HG02938 (cell line): Measurements from ENCODE around the gene UNC5A.

Source experiments
- ATAC-seq: cut with Tn5 transposase; IDR thresholded peaks from one replicate; pipeline ENCODE4 v1.9.1; 2021; ENCODE audit warnings: mild to moderate bottlenecking, moderate library complexity; ENCODE audit not compliant: unreplicated experiment

The UNC5A gene

DNA sequence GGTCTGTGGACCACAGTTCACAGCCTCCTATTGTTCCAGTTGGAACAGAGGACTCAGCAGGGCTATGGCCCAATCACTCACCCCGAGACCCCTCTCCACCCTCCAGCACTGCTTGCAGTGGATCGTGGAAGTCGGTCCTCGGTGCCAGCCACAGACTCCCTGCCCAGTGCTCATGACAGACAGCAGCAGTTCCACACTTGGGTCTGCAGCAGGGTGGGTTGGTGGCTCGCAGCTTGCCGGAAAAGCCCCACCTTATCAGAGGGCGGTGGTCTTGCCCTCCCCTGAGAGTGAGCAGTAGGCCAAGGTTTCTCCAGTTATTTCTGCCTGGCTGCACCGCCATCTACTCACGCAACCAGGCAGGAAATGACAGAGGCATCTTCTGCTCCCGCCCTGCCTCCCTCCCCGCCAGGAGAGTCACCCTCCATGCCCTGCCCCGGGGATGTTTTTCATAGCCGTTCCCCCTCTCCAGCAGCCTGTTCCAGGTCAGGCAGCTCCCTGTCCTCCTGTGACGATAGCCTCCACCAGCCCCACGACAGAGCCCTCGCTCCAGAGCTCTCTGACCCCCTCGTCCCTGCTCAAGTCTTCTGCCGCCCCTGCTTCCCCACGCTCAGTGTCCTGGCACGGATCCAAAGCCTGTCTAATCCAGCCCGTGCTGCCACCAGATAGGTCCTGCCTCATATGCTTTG is 34.5 kb downstream of the UNC5A start:
- ATAC-seq: no peak

DNA sequence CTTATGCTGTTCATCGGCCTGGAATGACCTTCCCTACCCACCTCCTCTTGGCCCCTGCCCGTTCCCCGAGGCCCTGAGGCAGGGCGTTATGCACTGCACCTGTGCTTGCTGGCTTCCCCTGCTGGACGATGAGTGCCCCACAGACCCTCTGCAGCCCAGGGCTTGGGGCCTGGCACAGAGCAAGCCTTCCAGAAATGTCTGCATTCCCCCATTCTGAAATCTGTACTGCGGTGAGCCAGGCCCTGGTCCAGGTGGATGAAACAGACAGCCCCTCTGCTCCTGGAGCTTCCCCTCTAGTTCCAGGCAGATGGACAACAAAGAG is 35.0 kb downstream of the UNC5A start:
- ATAC-seq: no peak

DNA sequence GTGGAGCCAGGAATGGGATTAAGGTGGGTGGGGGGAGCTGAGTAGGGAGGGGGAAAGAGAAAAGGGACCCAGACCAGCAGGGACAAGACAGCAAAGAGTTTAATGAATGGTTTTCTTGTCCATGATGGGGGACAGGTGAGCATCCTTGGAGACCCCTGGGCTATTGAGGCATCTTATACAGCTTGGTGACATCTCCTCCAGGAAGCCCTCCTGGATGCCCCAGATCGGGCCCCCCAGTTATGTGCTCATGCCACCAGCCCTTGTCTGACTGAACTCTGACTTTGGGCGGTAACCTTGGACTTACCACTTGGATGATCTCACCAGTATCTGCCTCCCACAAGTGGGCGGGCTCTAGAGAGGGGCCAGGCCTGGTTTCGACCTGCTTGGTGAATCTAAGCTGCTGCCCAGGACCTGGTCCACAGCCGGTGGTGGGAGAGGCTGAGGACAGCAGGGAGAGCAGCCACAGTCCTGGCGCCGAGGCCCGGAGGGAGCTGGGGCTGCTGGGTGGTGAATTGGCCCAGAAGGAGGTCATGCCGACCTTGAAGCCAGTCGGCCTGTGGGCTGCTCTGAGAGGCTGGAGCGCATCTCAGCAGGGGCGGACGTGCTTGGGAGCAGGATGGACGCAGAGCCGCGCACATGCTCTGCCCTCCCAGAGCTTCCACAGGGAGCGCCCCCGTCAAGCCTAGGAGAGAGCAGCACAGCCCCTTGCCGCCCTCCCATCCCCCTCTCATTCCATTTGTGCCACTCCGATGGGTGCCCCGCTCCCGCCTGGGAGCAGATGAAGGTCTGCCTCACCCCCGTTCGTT is 36.2 kb downstream of the UNC5A start:
- no peak for ATAC-seq

- no peak for ATAC-seq
Observed at GRCh38 chr5:176847148-176847547, 36.8 kb downstream of the UNC5A start.

GRCh38 chr5:176847726-176848290 is 37.4 kb downstream of the UNC5A start:
- ATAC-seq: no peak

DNA sequence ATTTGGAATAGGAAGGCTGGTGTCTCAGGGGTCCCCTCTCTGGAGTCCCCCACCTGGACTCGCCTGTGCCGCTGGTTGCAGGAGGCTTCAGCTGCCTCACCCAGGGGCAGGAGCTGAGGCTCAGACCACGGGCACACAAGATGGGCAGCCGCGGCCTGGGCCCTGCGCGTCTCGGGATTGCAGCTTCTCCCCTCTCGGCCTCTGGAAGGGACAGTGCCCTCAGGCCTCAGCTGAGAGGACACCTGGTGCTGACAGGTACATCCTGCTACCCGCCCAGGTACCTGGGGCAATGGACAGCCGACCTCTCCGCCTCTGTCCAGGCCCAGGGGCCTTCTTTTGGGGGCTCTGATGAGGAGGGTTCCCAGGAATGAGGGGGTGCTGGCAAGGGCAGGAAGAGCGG is 38.3 kb downstream of the UNC5A start:
- ATAC-seq: no peak

GRCh38 chr5:176849611-176850227 is 39.4 kb downstream of the UNC5A start:
- ATAC-seq: no peak

- no peak for ATAC-seq
Observed at GRCh38 chr5:176850371-176851245, 40.2 kb downstream of the UNC5A start.

GRCh38 chr5:176851380-176851779 is 41.0 kb downstream of the UNC5A start:
- ATAC-seq: no peak

DNA sequence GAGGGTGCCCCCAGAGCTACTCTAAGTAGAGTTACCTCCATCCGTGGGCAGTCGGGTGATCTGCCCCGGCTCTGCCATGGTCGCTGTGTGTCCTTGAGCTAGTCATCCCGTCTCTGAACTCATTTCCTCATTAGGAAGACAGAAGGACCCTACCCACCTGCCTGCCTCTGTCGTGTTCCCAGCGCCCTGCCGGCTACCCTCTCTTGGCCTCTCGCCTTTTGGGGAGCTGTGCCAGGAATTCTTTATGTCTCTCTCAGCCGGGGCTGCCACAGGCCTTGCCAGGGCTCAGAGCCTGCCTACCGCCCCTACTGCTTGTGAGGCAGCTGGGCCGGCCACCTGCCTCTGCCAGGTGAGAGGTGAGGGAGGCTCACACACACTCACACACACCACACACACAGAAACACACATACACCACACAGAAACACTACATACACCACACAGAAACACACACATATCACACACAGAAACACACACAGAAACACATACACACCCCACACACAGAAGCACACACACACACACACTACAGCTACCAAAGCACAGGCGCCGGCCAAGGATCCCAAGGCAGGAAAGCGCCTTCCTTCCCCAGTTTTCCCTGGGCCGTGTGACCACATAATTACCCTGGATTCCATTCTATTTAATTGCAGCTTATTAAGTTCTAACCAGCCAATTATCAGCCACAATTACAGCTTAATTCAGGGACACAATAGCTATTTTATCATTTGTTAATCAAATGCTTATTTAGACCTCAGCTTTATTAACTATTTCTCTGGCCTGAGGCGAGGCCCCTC is 41.7 kb downstream of the UNC5A start:
- no peak for ATAC-seq

DNA sequence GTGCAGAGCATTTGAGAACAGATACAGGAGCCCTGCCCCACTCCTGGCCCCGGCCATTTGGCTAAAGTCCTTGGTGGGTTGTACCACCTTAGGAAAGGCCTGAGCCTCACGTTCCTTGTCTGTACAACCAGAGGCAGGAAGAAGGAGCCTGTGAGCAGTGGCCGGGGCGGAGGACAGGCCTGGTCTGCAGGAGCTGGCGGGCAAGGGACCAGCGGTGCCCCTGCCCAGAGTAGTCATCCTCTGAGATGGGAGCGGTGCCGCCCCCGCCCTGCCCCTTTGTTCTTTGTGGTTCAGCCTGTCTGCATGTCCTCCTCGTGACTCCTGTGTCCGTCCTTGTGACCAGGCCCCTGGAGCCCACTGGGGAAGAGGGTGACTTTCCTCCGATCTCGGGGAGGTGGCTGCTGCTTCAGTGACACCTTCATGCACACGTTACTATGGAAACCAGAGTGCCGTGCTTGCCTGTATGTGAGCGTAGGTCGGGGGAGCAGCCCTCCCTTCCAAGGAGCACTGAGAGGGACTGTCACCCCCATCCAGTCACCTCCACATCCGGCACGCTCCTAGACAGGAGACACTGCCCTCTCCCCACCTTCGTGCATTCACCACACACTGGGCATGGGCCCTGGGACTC is 42.9 kb downstream of the UNC5A start:
- ATAC-seq: no peak

- ATAC-seq: no peak
Observed at GRCh38 chr5:176854164-176854563, 43.8 kb downstream of the UNC5A start.

- no peak for ATAC-seq
Observed at GRCh38 chr5:176855598-176855997, 45.2 kb downstream of the UNC5A start.

DNA sequence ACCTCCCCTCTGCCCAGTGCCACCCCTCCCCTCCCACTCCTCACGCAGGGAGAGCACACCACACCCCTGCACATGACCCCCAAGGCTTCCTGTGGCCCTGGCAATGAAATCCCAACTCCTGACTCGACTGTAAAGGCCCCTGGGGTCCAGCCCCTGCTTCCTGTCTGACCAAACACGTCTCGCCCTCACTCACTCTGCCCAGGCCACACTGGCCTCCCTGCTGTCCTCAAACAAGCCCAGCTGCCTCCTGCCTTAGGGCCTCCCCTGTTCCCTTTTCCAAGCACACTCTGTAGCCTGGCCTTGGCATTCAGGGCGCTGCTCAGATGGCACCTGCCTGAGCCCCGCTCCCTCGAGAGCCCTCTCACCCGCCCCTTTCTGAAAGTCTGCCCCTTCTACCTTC is 46.4 kb downstream of the UNC5A start:
- no peak for ATAC-seq

DNA sequence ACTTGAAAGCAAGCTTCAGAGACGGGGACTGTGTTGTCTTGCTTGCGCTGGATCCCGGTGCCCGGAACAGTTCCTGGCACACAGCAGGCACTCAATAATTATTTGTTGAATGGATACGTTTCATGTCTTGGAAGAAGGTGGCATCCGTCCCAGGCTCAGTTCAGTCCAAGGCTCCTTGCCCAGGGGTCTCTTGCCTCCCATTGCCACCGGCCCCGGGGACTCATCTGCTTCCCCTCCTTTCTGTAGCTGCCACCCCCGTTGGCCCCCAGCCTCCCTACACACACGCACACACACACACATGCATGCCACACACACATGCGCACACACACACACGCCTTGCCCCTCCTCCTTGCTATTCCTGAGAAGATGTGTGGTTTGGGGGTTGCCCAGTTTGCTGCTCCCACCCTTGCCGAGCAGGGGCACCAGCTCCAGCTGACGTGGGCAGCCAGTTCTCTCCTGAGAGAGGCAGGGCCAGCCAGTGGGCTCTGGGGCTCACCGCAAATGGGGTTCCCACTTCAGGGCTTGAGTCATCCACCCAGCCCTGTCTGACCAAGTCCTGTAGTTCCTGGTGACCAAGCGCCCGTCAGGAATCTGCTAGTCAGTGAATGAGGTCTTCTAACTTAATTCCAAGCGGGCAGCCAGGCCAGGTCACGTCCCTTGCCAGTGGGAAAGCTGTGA is 47.0 kb downstream of the UNC5A start:
- no peak for ATAC-seq

DNA sequence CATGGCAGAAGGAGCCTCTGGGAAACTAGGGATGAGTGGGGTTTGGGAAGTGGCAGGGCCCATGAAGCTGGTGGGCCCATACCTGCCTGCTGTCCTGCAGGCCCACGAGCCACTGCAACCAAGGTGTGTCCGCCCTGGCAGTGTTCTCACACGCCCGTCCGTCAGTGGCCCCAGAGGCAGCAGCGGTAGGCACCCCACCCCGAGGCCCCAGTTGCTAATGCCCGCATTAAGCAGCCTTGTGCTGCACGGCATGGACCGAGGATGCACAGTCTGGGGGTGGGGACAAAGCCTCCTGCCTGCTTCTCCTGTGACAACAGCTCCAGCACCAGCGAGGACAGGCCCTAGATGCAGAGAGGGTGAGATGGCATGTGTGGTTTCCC is 47.5 kb downstream of the UNC5A start:
- no peak for ATAC-seq

DNA sequence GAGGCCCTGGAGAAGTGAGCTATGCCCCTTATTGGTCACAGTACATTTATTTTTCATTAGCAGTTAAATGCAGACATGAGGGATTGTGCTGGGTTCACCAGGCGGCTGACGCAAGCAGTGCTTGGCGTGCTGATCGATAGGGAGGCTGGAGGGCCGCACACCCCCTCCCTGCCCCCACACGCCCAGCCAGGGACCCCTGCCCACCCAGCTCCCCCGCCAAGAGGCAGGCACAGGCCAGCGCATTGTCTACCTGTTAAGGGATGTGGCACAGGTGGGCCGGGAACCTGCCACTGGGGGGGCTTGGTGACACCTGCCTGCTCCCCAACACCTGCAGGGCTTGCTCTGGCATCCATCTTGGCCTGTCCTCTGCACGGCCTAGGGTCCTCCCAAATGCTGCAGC is 49.6 kb downstream of the UNC5A start:
- ATAC-seq: no peak

- no peak for ATAC-seq
Observed at GRCh38 chr5:176860381-176860780, 50.0 kb downstream of the UNC5A start.

GRCh38 chr5:176861276-176861675 is 50.9 kb downstream of the UNC5A start:
- no peak for ATAC-seq
